Activated CD4-positive, alpha-beta T cell treated with anti-CD3 and anti-CD28 coated beads, Interleukin-2, amount 10 ng/mL, durations not matched to agents 24 days and 14 days (primary cell): ENCODE measurements around the gene GCGR. TPM values are rescaled to one million over a fixed set of nuclear protein-coding genes. Genes with fewer than 3 reads are reported as not detected.

Experiments used
- DNase-seq: peaks from one replicate; pipeline ENCODE4 v3.0.0; 2022
- H3K27ac Mint-ChIP-seq: one replicate; pipeline ENCODE4 v1.8.0; 2022; ENCODE audit warnings: mild to moderate bottlenecking, mixed read lengths
- H3K27me3 Mint-ChIP-seq: one replicate; pipeline ENCODE4 v1.8.0; 2022; ENCODE audit warnings: mixed read lengths
- H3K36me3 Mint-ChIP-seq: one replicate; pipeline ENCODE4 v1.8.0; 2022; ENCODE audit warnings: low read depth, mild to moderate bottlenecking, mixed read lengths
- H3K4me1 Mint-ChIP-seq: one replicate; pipeline ENCODE4 v1.8.0; 2021; ENCODE audit warnings: mixed read lengths
- H3K4me3 Mint-ChIP-seq: one replicate; pipeline ENCODE4 v1.8.0; 2022; ENCODE audit warnings: mild to moderate bottlenecking, moderate library complexity, mixed read lengths
- H3K9me3 Mint-ChIP-seq: one replicate; pipeline ENCODE4 v1.8.0; 2021; ENCODE audit warnings: mixed read lengths
- intact Hi-C: fragments of 100-400 bp; cut with micrococcal nuclease; formaldehyde crosslinking; loops from one replicate; pipeline ENCODE4 v1.15.1; 2023
- total RNA-seq: library from RNA; stranded (reverse); gene quantifications from 2 replicates; pipeline ENCODE4 v1.2.3, GENCODE V29; 2022

GCGR gene
- total RNA-seq, 1 donor from 2014 or later = not detected

GRCh38 chr17:81819708-81820107 lies 15.8 kb downstream of the GCGR start:
- no peak overlapping the region for H3K4me3 Mint-ChIP-seq
- no peak for DNase-seq
- H3K36me3 Mint-ChIP-seq = no peaks in the 10 kb centered on the region
- peaks cover 4% of the 10 kb centered on the region for H3K4me1 Mint-ChIP-seq
- intact Hi-C loops = no loop called here
- no peak overlapping the region for H3K27ac Mint-ChIP-seq
- peaks cover 10% of the 10 kb centered on the region for H3K27me3 Mint-ChIP-seq
- H3K9me3 Mint-ChIP-seq = no peaks in the 10 kb centered on the region

GRCh38 chr17:81821147-81821546 lies 17.2 kb downstream of the GCGR start:
- Mint-ChIP-seq H3K27me3 (peaks cover 9% of the 10 kb centered on the region), H3K4me1 (peaks cover 6% of the 10 kb centered on the region), H3K36me3 (no peaks in the 10 kb centered on the region), H3K27ac (no peak overlapping the region), H3K9me3 (no peaks in the 10 kb centered on the region), H3K4me3 (no peak overlapping the region)
- intact Hi-C loops = no loop called here
- no peak for DNase-seq

- DNase-seq = peak; percentile 74
- intact Hi-C loops = no loop called here
- H3K9me3 Mint-ChIP-seq = no peaks in the 10 kb centered on the region
- H3K36me3 Mint-ChIP-seq = no peaks in the 10 kb centered on the region
- H3K4me3 Mint-ChIP-seq = no peak overlapping the region
- H3K27me3 Mint-ChIP-seq = peaks cover 7% of the 10 kb centered on the region
- no peak overlapping the region for H3K27ac Mint-ChIP-seq
- H3K4me1 Mint-ChIP-seq = peaks cover 7% of the 10 kb centered on the region
Observed at GRCh38 chr17:81821603-81822311, 17.8 kb downstream of the GCGR start.

GRCh38 chr17:81822312-81822637 lies 18.3 kb downstream of the GCGR start:
- Mint-ChIP-seq H3K36me3 (no peaks in the 10 kb centered on the region), H3K27me3 (peaks cover 4% of the 10 kb centered on the region), H3K9me3 (no peaks in the 10 kb centered on the region), H3K4me3 (no peak overlapping the region), H3K4me1 (peaks cover 7% of the 10 kb centered on the region), H3K27ac (peak overlapping the region; percentile 29)
- no peak for DNase-seq
- intact Hi-C loops = no loop called here

GRCh38 chr17:81822996-81823819 lies 19.3 kb downstream of the GCGR start:
- no peak for DNase-seq
- intact Hi-C loops = no loop called here
- Mint-ChIP-seq H3K27me3 (no peaks in the 10 kb centered on the region), H3K9me3 (no peaks in the 10 kb centered on the region), H3K36me3 (no peaks in the 10 kb centered on the region), H3K4me1 (peaks cover 7% of the 10 kb centered on the region), H3K27ac (no peak overlapping the region), H3K4me3 (no peak overlapping the region)

GRCh38 chr17:81823820-81824550 lies 20.0 kb downstream of the GCGR start:
- Mint-ChIP-seq H3K27ac (no peak overlapping the region), H3K4me3 (no peak overlapping the region), H3K27me3 (no peaks in the 10 kb centered on the region), H3K9me3 (no peaks in the 10 kb centered on the region), H3K4me1 (peaks cover 7% of the 10 kb centered on the region), H3K36me3 (no peaks in the 10 kb centered on the region)
- intact Hi-C loops = no loop called here
- no peak for DNase-seq

- Mint-ChIP-seq H3K4me3 (no peak overlapping the region), H3K36me3 (no peaks in the 10 kb centered on the region)
Observed at GRCh38 chr17:81824595-81824994, 20.6 kb downstream of the GCGR start.

GRCh38 chr17:81825841-81826466 lies 22.0 kb downstream of the GCGR start:
- Mint-ChIP-seq H3K9me3 (no peaks in the 10 kb centered on the region), H3K27ac (no peak overlapping the region), H3K36me3 (no peaks in the 10 kb centered on the region), H3K4me1 (peaks cover 10% of the 10 kb centered on the region), H3K4me3 (no peak overlapping the region), H3K27me3 (no peaks in the 10 kb centered on the region)
- intact Hi-C loops = no loop called here
- no peak for DNase-seq

More at GRCh38 chr17:81824595-81824994, 20.6 kb downstream of the GCGR start:
- peaks cover 7% of the 10 kb centered on the region for H3K4me1 Mint-ChIP-seq
- DNase-seq = no peak
- H3K9me3 Mint-ChIP-seq = no peaks in the 10 kb centered on the region
- no peak overlapping the region for H3K27ac Mint-ChIP-seq
- intact Hi-C loops = no loop called here
- no peaks in the 10 kb centered on the region for H3K27me3 Mint-ChIP-seq

GRCh38 chr17:81828656-81829055 lies 24.7 kb downstream of the GCGR start:
- Mint-ChIP-seq H3K27ac (no peak overlapping the region), H3K27me3 (no peaks in the 10 kb centered on the region), H3K36me3 (peaks cover 4% of the 10 kb centered on the region), H3K4me1 (peaks cover 21% of the 10 kb centered on the region), H3K9me3 (no peaks in the 10 kb centered on the region), H3K4me3 (no peak overlapping the region)
- DNase-seq = no peak
- intact Hi-C loops = no loop called here

GRCh38 chr17:81829858-81830257 lies 25.9 kb downstream of the GCGR start:
- H3K4me3 Mint-ChIP-seq = no peak overlapping the region
- H3K9me3 Mint-ChIP-seq = no peaks in the 10 kb centered on the region
- intact Hi-C loops = no loop called here
- no peak overlapping the region for H3K27ac Mint-ChIP-seq
- no peak for DNase-seq
- no peaks in the 10 kb centered on the region for H3K27me3 Mint-ChIP-seq
- H3K4me1 Mint-ChIP-seq = peaks cover 22% of the 10 kb centered on the region
- peaks cover 4% of the 10 kb centered on the region for H3K36me3 Mint-ChIP-seq

- Mint-ChIP-seq H3K27me3 (no peaks in the 10 kb centered on the region), H3K36me3 (peaks cover 4% of the 10 kb centered on the region), H3K27ac (peak overlapping the region; percentile 94), H3K4me1 (peaks cover 19% of the 10 kb centered on the region), H3K9me3 (no peaks in the 10 kb centered on the region), H3K4me3 (peak overlapping the region; percentile 93)
- DNase-seq = peak; percentile 66
- intact Hi-C loops = no loop called here
Observed at GRCh38 chr17:81831563-81831956, 27.6 kb downstream of the GCGR start.

- DNase-seq = peak; percentile 82
- peaks cover 4% of the 10 kb centered on the region for H3K36me3 Mint-ChIP-seq
- intact Hi-C loops = loop anchor here (1.0 to 2.0 kb wide), 2 partner anchors 29 to 95 kb away; partner anchors contain the start of gene MAFG
- H3K9me3 Mint-ChIP-seq = no peaks in the 10 kb centered on the region
- H3K4me3 Mint-ChIP-seq = peak overlapping the region; percentile 93
- H3K27ac Mint-ChIP-seq = peak overlapping the region; percentile 94
- no peaks in the 10 kb centered on the region for H3K27me3 Mint-ChIP-seq
- peaks cover 19% of the 10 kb centered on the region for H3K4me1 Mint-ChIP-seq
Observed at GRCh38 chr17:81831957-81832607, 28.1 kb downstream of the GCGR start.

GRCh38 chr17:81832608-81833159 lies 28.7 kb downstream of the GCGR start:
- intact Hi-C loops = loop anchor here (1.0 to 2.0 kb wide), 2 partner anchors 29 to 94 kb away; partner anchors contain the start of gene MAFG
- Mint-ChIP-seq H3K27me3 (no peaks in the 10 kb centered on the region), H3K4me1 (peaks cover 19% of the 10 kb centered on the region), H3K36me3 (peaks cover 4% of the 10 kb centered on the region), H3K9me3 (no peaks in the 10 kb centered on the region), H3K4me3 (peak overlapping the region; percentile 93), H3K27ac (peak overlapping the region; percentile 94)
- no peak for DNase-seq
